Anterior cingulate cortex (tissue), 58 donors: Measurements from ENCODE around the gene COL20A1.
"Not testable (repeated sequence)": the region's sequence is repeated elsewhere in the genome, so short reads cannot be mapped to it uniquely, and the experiment has no call there.

Experiments
- DNase-seq, 58 donors: peaks; one replicate each; lab custom pipeline; 2025; lab: John Stamatoyannopoulos, UW

COL20A1 gene

DNA sequence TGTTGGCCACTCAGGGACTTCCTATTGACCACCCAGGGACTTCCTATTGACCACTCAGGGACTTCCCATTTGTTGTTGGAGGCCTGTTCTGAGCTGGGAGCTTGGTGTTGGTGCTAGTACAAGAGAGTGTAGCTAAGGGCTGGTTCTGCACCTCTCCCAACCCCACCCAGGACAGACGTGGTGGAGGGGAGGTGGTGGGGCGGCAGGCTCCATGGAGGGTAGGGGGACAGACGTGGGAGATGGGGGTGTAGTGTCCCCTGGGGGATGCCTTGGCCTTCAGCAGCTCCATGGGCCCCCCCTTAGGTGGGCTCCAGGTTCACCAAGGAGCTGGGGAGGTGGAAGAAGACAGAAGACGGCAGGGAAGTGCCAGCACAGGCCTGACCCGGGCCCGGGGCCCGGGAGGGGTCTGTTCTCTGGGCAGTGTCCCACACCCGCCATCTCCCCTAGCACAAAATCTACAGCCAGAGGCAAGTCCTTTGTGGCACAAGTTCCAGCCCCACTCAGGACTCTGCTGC is 34.3 kb downstream of the COL20A1 start:
- DNase-seq: no peak

- no peak for DNase-seq
Measured at GRCh38 chr20:63328026-63328700, 35.2 kb downstream of the COL20A1 start.

DNA sequence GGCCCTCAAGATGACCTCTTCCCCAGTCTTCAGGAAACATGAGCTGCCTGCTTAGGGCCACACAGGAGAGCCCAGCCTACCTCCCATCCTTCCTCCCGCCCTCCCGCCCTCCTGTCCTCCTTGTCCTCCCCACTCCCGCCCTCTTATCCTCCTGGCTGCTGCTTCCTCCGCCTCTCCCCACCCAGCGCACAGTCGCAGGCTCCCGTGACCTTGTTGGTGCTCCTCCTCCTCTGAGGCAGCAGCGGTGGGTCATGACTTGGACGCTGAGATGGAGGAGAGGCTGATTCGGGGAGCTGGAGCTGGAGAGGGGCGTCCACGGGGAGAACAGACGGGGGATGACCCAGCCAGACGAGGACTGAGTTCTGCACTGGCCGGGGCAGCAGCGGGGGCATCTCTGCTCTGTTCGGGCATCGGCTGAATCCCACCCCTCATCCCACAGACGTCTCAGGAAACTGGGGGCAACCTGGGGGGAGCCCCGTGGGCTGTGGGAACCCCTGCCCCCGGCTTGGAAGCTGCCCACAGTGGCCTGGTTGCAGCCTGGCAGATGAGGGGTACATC is 35.8 kb downstream of the COL20A1 start:
- DNase-seq: no peak

DNA sequence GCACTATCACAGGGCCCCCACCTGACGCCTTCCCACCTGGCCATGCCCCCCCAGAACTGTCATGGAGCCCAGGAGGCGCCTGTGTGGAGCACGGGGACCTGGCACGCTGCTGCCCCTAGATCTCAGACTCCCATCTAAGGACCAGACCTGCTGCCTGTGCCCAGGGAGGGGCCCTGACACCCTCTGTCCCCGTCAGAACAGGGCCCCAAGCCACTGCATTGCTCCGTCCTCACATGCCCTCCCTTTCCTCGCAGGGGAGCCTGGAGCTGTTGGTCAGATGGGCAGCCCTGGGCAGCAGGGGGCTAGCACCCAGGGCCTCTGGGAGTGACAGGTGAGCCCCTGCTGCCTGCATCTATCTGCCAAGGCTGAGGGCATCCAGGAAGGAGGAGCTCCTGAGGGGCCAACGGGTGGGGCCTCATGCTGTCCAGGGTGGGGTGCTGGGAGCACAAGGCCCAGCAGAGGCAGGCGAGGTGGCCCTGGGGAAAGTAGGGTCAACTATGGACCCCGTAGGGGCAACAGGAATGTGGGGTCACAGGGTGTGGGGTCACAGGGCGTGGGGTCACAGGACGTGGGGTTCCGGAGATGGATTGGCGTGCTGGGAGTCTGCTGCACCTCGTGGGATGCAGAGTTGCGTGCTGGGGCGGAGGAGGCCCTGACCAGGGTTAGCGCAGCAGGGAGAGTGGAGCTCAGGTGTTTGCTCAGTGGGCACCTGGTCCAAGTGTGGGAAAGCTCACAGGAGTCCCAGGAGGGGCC is 36.5 kb downstream of the COL20A1 start:
- DNase-seq: no peak

DNA sequence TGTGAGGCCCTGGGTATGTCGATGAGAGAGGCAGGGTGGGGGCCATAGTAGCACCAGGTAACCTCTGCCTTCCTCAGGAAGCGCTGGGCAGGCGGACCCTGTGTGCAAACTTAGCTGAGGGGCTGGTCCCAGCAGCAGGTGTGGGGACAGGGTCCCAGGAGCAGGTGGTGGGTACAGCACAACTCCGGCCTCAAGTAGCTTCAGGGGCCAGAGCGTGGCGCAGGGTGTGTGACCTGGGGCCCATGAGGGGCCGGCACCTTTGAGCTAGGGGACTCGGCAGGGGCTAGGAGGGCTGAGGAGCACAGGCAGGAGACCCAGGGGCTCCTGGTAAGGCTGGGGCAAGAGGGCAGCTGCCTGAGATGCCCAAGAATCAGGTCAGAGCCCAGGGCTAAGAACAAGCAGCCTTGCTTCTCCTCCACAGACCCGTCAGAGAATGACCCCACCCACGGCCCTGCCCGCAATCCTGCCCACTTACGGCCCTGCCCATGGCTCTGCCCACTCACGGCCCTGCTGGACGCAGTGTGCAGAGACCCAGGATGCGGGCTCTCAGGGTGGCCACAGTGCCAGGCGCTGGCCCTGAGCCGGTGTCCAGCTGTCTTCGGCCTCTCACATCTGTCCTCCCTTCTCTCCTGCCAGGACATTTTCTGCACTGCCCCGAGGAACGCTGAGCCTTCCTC is 37.2 kb downstream of the COL20A1 start:
- no peak for DNase-seq

GRCh38 chr20:63330940-63331339 is 38.0 kb downstream of the COL20A1 start:
- no peak for DNase-seq

- DNase-seq: no peak
Measured at GRCh38 chr20:63331741-63332400, 38.9 kb downstream of the COL20A1 start.

DNA sequence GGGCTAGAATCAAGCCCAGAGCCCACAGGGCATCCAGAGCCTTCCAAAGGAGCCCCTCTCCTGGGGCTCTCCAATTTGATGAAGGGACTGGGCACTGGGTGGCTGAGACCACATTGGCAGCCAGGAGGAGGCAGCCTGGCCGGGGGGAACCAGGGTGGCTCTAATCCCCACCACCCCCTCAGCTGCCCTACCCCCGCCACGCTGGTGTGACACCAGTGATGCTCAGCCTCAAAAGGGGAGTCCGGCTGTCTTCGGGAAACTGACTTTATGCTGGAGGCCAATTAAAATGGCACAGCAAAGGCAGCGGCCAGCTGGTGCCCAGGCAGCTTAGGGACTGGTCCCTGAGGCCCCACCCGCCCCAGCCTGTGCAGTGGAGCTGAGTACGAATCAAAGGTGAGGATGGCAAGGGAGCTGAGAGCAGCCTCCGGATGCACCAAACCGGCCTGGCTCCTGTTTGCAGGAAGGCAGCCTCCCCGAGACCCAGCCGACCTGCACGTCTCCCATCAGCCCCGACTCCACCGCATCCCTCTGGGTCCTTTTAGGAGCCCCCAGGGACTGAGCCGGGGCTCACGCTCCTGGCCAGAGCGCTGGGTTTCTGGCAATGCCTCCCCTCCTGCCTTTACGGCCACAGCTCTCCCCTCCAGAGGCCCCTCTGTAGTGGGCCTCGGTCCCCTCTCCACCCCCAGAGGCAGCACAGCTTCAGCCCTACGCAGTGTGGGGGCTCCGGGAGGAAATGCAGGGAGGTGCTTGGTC is 39.7 kb downstream of the COL20A1 start:
- DNase-seq: no peak

GRCh38 chr20:63333241-63333836 is 40.4 kb downstream of the COL20A1 start:
- DNase-seq: no peak

- DNase-seq: no peak
Measured at GRCh38 chr20:63334356-63334755, 41.4 kb downstream of the COL20A1 start.

GRCh38 chr20:63335060-63335459 is 42.1 kb downstream of the COL20A1 start:
- DNase-seq: not testable (repeated sequence)

- DNase-seq: no peak
Measured at GRCh38 chr20:63335711-63336110, 42.7 kb downstream of the COL20A1 start.

- DNase-seq: no peak
Measured at GRCh38 chr20:63336232-63336752, 43.3 kb downstream of the COL20A1 start.

DNA sequence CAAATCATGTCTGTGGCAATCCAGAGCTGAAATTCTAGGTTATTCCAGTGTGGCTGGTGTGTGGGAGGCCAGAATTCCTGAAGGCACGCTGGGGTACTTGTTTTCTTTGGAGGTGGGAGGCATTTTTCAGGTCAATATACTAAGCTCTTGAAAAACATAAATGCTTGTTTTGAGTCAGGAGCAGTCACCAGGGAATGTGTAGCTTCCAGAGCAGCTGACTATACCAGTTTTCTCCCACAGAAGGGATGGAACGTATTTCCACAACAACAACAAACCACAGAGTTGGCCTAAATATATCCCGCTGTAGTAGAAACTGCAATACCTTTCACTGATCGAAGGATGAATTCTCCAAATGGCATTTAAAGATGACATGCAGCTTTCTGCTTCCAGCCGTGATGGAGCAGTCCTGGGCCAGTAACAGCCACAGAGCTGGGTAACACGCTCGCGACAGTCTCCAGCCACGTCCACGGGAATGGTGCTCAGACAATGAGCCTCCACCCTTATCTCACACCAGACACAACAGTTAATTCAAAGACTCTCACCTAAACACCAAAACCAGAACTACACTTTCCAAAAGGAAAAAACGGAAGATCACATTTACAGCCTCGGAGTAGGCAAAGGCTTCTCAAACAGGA is 44.9 kb downstream of the COL20A1 start:
- no peak for DNase-seq

- DNase-seq: not testable (repeated sequence)
Measured at GRCh38 chr20:63339154-63340094, 46.4 kb downstream of the COL20A1 start.

- DNase-seq: not testable (repeated sequence)
Measured at GRCh38 chr20:63340158-63340688, 47.2 kb downstream of the COL20A1 start.
